ENCODE measurements around the gene ARHGEF39. TPM values are rescaled to one million over a fixed set of nuclear protein-coding genes. Genes with fewer than 3 reads are reported as not detected.
A peak's percentile ranks its signal among the peaks of the same experiment; 100 is the strongest.

Gene ARHGEF39, protein sequence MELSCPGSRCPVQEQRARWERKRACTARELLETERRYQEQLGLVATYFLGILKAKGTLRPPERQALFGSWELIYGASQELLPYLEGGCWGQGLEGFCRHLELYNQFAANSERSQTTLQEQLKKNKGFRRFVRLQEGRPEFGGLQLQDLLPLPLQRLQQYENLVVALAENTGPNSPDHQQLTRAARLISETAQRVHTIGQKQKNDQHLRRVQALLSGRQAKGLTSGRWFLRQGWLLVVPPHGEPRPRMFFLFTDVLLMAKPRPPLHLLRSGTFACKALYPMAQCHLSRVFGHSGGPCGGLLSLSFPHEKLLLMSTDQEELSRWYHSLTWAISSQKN
- total RNA-seq, result under 1 TPM in 3 of 4 donors, not detected in 1; 0.07 to 0.21 (median 0.10) TPM
- polyA plus RNA-seq, result under 1 TPM; 0.20 to 0.79 (median 0.29) TPM
- long read RNA-seq, donor 1, result 0 reads
- long read RNA-seq, donor 2, result 0 reads

DNA sequence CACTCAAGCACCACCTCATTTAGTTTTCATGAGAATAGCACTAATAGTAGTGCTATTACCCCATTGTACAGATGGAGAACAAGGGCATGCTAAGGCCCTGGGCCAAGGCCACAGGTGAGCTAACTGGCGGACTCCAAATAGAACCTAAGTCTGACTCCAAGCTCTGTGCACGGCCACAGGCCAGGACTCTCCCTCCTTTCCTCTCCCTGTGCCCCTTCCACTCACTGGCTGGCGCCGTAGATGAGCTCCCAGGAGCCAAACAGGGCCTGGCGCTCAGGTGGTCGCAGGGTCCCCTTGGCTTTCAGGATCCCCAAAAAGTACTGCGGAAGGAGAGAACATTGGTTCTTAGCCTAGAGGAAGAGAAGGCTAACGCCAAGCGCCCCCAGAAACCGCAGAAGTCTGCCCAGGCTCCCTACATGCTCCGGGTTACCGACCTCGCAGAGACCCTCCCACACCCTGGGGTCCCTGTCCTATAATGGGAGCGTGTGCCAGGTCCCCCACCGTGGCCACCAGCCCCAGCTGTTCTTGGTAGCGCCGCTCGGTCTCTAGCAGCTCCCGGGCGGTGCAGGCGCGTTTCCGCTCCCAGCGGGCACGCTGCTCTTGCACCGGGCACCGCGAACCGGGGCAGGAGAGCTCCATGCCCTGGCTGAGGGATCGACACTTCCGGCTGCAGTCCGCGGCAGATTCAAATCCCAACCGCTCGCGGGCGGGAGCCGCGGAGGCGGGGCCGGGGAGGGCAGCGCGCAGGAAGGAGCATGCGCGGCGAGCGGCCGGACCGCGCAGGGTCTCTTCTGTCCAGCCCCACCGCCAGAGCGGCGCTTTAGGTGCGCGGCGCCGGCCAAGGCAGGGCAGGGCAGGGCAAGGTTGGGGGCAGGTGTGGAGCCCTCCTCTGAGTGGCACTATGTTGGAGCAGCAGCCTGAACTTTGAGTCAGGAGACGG lies at the start of gene ARHGEF39:
ARHGEF39 (minus strand) TSS at position 665 of the 940 bp plus-strand sequence; CDS start at position 639, 26 bp downstream.
- intact Hi-C loops (cut with DNase I), result loop anchor here (5.0 kb wide), 1 partner anchor 32 kb away; no protein-coding TSS in a partner anchor
- TF ChIP-seq, protein P1, sequence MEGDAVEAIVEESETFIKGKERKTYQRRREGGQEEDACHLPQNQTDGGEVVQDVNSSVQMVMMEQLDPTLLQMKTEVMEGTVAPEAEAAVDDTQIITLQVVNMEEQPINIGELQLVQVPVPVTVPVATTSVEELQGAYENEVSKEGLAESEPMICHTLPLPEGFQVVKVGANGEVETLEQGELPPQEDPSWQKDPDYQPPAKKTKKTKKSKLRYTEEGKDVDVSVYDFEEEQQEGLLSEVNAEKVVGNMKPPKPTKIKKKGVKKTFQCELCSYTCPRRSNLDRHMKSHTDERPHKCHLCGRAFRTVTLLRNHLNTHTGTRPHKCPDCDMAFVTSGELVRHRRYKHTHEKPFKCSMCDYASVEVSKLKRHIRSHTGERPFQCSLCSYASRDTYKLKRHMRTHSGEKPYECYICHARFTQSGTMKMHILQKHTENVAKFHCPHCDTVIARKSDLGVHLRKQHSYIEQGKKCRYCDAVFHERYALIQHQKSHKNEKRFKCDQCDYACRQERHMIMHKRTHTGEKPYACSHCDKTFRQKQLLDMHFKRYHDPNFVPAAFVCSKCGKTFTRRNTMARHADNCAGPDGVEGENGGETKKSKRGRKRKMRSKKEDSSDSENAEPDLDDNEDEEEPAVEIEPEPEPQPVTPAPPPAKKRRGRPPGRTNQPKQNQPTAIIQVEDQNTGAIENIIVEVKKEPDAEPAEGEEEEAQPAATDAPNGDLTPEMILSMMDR (IDR thresholded peaks at IDR 0.05), result no peak
- H3K27me3 ChIP-seq (ENCODE audit: insufficient read depth in 3 of 3, low read length in 2 of 3), result no peaks in the 10 kb centered on the region
- H3K4me1 ChIP-seq, result peaks cover 24% of the 10 kb centered on the region
- H3K4me3 ChIP-seq, result peak within 1 kb of the TSS; percentile 67
- peak within 1 kb of the TSS; percentile 61 for H3K27ac ChIP-seq
- ATAC-seq, result peak; percentile 82 to 88 (median 86)
- peak; percentile 85 to 89 for DNase-seq
- H3K36me3 ChIP-seq (ENCODE audit: insufficient read depth in 1 of 2, low read depth in 1 of 2), result peaks cover 0 to 16% of the 10 kb centered on the region in 2 donors
- WGBS, 3 donors, result 3 to 8% (median 5%) methylated on average over 51 to 58 of the region's 58 CpGs
- no peaks in the 10 kb centered on the region for H3K9me3 ChIP-seq

DNA sequence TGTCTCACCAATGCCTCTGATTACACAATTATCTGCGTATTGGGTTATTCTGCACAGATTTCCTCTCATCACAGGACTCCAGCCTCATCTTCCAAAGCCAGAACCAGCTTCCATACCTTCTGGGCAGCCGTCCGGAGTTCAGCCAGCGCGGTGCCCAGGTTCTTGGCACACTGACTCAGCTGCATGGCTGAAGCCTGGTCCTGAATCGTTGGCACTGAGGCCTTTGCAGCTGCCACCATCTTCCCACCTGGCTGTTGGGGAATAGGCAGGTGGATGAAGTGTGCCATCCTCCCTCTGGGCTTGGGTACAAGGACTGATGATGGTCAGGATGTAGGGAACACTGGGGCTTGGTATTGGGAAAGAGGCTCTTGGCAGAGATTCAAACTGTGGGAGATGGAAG lies 49.1 kb upstream of the ARHGEF39 start:
- Histone ChIP-seq H3K27me3 (ENCODE audit: insufficient read depth in 3 of 3, low read length in 2 of 3) (no peaks in the 10 kb centered on the region), H3K4me1 (no peaks in the 10 kb centered on the region), H3K9me3 (no peaks in the 10 kb centered on the region), H3K36me3 (ENCODE audit: insufficient read depth in 1 of 2, low read depth in 1 of 2) (peaks cover 27 to 99% of the 10 kb centered on the region in 2 donors), H3K4me3 (no peak overlapping the region), H3K27ac (no peak overlapping the region)
- DNase-seq (no peak), ATAC-seq (no peak)
- intact Hi-C loops (cut with DNase I), result no loop called here
- WGBS, 3 donors, result 75 to 88% (median 78%) methylated on average over 6 of the region's 6 CpGs
- TF ChIP-seq, protein P1 (IDR thresholded peaks at IDR 0.05), result no peak

DNA sequence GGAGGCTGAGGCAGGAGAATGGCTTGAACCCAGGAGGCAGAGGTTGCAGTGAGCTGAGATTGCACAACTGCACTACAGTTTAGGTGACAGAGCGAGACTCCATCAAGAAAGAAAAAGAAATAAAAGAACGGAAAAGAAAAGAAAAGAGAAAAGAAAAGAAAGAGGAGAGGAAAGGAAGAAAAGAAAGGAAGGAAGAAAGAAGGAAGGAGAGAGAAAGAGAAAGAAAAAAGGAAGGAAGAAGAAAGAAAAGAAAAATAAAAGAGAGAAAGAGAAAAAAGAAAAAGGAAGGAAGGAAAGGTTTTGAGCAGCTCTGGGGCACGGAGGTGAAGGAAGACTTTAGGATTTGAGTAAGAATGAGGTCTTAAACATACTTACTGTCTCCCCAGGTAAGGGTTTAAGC lies 48.6 kb upstream of the ARHGEF39 start:
- TF ChIP-seq, protein P1 (IDR thresholded peaks at IDR 0.05), result no peak
- Histone ChIP-seq H3K9me3 (no peaks in the 10 kb centered on the region), H3K27ac (no peak overlapping the region), H3K27me3 (ENCODE audit: insufficient read depth in 3 of 3, low read length in 2 of 3) (no peaks in the 10 kb centered on the region), H3K4me1 (no peaks in the 10 kb centered on the region), H3K4me3 (no peak overlapping the region), H3K36me3 (ENCODE audit: insufficient read depth in 1 of 2, low read depth in 1 of 2) (peaks cover 24 to 99% of the 10 kb centered on the region in 2 donors)
- ATAC-seq (no peak), DNase-seq (no peak)
- 91 to 96% (median 94%) methylated on average over 3 of the region's 3 CpGs for WGBS, 3 donors
- intact Hi-C loops (cut with DNase I), result no loop called here

DNA sequence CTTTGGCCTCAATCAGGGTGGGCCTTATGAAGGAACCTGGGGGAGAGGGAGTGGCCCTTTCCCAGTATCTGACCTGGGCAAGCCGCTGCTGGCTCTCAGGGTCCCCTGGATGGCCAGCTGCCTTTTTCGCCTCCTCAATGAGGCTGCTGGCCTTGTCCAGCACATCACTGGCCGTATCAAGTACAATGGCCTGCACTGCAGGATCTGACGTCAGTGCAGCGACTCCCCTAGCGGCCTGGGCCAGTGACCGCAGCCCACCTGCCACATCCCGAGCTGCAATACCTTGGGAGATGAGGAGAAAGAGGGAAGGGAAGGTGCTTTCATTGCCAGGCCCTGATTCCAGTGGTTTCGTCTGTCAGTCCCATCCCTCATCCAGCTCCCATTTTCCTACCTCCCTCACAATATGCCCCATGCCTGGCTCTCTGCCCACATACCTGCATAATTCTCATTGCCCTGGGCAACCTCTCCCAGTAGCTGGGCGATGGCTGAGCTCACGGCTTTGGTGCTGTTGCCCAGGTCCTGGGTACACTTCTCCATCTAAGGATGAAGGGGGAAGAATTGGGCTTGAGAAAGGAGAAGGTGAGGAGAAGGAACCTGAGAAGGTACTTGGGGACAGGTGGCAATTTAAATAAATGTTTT lies 47.9 kb upstream of the ARHGEF39 start:
- no peaks in the 10 kb centered on the region for H3K4me1 ChIP-seq
- H3K4me3 ChIP-seq, result no peak overlapping the region
- H3K27ac ChIP-seq, result no peak overlapping the region
- ATAC-seq (no peak), DNase-seq (no peak)
- no peaks in the 10 kb centered on the region for H3K27me3 ChIP-seq (ENCODE audit: insufficient read depth in 3 of 3, low read length in 2 of 3)
- TF ChIP-seq, protein P1 (IDR thresholded peaks at IDR 0.05), result no peak
- H3K9me3 ChIP-seq, result no peaks in the 10 kb centered on the region
- H3K36me3 ChIP-seq (ENCODE audit: insufficient read depth in 1 of 2, low read depth in 1 of 2), result peaks cover 24 to 99% of the 10 kb centered on the region in 2 donors
- intact Hi-C loops (cut with DNase I), result no loop called here
- 87 to 91% (median 88%) methylated on average over 11 of the region's 11 CpGs for WGBS, 3 donors

Data from psoas muscle (tissue), 8 donors.